DMS114 treated with DMSO at 0.1 percent for 48 hours (cell line): Measurements from ENCODE around the gene IMPA2.
"Not testable (repeated sequence)": the region's sequence is repeated elsewhere in the genome, so short reads cannot be mapped to it uniquely, and the experiment has no call there.

Experiments used
- DNase-seq: peaks from one replicate; lab custom pipeline; 2025; ENCODE audit not compliant: unreplicated experiment; lab: John Stamatoyannopoulos, UW

IMPA2 gene

DNA sequence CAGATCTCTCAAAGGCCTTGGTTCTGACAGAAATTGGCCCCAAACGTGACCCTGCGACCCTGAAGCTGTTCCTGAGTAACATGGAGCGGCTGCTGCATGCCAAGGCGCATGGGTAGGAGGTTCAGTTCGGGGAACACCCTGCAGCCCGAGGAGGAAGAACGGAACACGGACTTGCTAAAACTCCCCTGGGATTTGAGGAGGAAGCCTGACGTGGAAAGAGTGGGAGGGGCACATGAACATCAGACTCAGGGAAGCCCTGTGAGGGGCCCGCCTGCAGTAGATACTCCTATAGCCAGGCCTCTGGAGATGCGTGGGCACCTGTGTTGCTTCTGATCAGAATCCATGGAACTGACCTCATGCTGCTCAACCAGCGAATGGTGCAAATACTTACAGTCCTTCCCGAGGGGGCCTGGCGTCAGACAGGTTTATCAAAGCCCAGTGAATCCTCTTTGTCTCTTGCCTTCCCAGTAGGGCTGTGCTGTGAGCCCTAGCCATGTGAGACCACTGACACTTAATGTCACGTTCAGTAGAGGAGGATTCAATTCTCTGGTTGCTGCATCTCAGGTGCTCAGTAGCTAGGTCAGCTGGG, 46.8 kb downstream of the IMPA2 start:
- DNase-seq, result no peak

GRCh38 chr18:12028674-12029073, 47.4 kb downstream of the IMPA2 start:
- DNase-seq, result no peak

GRCh38 chr18:12029786-12030584, 48.7 kb downstream of the IMPA2 start:
- DNase-seq, result no peak

DNA sequence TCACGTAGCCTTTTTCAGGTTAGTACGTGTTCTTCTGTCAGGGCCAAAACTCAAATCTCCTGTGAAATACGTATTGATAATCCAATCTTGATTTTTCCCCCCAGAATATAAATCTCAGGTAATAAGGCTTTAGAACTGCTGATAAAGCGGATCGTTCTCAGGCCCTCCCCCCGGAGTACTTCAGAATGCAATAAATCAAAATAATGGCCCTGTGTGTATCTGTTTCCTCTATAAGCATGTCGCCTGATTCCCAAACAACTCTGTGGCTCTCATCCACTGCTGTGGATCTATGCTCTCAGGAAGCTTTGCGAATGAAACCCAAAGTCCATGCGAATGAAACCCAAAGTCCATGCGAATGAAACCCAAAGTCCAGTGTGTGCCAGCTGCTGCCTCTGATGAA, 49.4 kb downstream of the IMPA2 start:
- DNase-seq, result no peak

DNA sequence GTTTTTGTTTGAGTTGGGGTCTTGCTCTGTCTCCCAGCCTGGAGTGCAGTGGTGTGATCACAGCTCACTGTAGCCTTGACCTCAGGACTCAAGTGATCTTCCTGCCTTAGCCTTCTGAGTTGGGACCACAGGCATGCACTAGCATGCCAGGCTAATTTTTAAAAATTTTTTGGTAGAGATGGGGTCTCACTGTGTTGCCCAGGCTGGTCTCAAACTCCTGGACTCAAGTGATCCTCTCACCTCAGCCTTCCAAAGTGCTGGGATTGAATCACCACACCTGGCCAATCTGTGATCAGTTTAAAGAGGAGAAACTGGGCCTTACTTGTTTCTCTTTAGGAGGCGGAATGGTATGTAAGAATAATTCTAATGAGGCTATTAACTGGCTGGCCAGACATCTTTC, 49.9 kb downstream of the IMPA2 start:
- no peak for DNase-seq

DNA sequence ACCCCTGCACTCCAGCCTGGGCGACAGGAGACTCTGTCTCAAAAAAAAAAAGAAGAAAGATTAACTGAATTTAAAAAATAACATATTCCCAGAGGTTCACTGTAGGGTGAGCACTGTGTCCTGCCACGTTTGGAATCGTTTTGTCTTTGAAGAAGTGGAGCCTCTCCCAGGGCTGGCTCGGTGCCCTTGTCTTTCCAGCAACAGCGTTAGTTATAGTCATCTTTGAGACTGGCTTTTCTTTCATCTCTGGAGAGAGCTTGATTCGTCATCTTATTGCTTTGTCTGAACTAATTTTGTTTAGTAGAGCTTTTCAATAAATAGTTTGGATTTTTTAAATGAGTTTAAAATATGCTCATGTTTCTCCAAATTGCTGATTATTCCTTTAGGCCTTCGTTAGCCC, 50.5 kb downstream of the IMPA2 start:
- DNase-seq, result no peak

GRCh38 chr18:12032786-12033642, 51.7 kb downstream of the IMPA2 start:
- DNase-seq, result no peak

- DNase-seq, result no peak
These were observed 52.3 kb downstream of the IMPA2 start for GRCh38 chr18:12033643-12034025.

GRCh38 chr18:12034241-12035100, 53.2 kb downstream of the IMPA2 start:
- no peak for DNase-seq

GRCh38 chr18:12035481-12035880, 54.2 kb downstream of the IMPA2 start:
- no peak for DNase-seq

- no peak for DNase-seq
These were observed 55.0 kb downstream of the IMPA2 start for GRCh38 chr18:12036201-12036751.

- no peak for DNase-seq
These were observed 56.9 kb downstream of the IMPA2 start for GRCh38 chr18:12038082-12038638.

DNA sequence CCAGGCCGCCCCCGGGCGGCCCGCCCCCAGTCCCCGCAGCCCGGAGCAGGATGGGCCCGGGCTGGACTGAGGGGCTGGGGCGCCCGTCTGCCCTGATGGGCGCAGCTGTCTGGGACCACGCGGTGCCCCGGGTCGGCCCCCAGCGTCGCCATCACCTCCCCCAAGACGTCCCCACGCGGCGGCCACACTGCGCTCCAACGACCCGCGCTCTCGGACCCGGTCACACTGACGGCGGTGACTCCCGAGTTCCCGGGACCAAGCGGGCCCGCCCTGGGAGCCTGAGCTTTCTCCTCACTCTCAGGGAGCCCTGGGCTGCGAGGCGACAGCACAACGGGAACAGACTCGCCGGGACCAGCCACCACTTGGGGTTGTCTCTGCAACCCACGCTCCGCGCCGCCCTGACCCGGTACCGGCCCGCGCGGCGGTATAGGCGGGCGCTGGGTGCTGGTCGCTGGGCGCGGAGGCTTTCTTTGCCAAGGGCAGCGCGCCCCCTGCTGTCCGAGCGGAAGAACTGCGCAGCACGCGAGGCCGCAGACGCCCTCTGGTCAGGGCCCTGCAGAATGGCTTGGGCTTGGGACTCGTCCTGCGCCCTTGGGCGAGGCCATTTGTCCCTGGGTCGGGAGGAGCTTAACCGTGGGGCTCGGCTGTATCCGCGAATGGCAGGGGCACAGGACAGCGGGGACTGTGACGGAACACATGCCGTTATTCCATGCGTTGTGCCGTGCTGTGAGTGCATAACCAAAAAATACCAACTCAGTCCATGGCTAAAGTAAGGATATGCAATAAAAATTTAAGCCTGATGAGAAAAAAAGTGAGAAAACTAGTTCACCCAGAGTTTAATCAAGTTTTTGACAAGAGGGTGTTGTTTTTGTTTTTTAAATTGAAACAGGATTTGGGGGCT, 57.6 kb downstream of the IMPA2 start:
- peak; percentile 63 for DNase-seq

GRCh38 chr18:12039540-12039930, 58.2 kb downstream of the IMPA2 start:
- not testable (repeated sequence) for DNase-seq

DNA sequence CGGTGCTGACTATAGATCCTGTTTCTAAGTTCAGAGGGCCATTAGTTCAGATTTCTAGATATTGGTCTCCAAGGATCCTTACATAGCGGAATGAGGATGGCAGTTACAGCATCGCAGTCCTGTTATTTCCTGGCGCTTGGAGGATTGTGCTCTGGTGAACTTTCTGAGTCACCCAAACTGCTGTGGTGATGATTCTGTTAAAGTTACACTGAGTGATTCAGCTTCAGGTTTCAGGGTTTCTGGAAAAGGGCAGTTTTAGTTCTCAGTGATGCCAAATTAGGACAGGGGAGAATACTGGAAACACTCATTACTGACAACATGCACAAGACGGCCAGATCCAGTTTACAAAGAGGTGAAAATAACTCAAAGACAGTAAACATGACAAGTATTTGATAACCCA, 60.3 kb downstream of the IMPA2 start:
- no peak for DNase-seq

- no peak for DNase-seq
These were observed 62.5 kb downstream of the IMPA2 start for GRCh38 chr18:12043811-12044210.

DNA sequence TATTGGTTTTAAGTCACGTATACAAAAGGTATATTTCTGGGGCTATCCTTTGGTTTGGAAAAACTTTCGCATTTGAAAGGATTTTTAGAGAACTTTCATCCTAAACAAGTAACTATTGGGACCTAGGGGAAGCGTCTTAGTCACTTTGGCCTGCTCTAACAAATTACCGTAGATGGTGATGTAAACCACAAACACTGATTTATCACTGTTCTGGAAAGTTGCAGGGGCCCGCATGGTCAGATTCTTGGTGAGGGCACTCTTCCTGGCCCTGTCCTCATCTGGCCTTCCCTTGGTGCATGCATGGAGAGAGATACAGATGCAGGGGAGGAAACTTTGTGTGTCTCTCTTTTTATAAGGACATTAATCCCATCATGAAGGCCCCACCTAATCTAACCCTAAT, 63.3 kb downstream of the IMPA2 start:
- no peak for DNase-seq

- no peak for DNase-seq
These were observed 64.9 kb downstream of the IMPA2 start for GRCh38 chr18:12046046-12046750.
